Keratinocyte (primary cell): ENCODE data around the gene FNDC3A.

Source experiments
- CTCF ChIP-seq, 3 experiments: IDR thresholded peaks in 1 of 3; conservative IDR thresholded peaks in 1 of 3; optimal IDR thresholded peaks in 1 of 3; 2 replicates in 2 of 3; 3 replicates in 1 of 3; pipeline versions ENCODE3 to v1.5.1; 2011; ENCODE audit warnings: low read length in 3 of 3, mild to moderate bottlenecking in 3 of 3, moderate library complexity in 2 of 3, control low read depth in 1 of 3, inconsistent platforms in 1 of 3; ENCODE audit not compliant: insufficient read depth in 2 of 3; ENCODE audit errors: extremely low read depth in 1 of 3
- EZH2 ChIP-seq: IDR thresholded peaks from one replicate; pipeline ENCODE4 v1.6.1; 2012; ENCODE audit warnings: inconsistent platforms, mild to moderate bottlenecking, low read length, moderate library complexity

- TF ChIP-seq CTCF (optimal IDR thresholded peaks at IDR 0.05 in 1 of 3, IDR thresholded peaks at IDR 0.05 in 1 of 3, conservative IDR thresholded peaks at IDR 0.05 in 1 of 3; ENCODE audit: extremely low read depth in 1 of 3, insufficient read depth in 2 of 3, low read length in 3 of 3) (no peak), EZH2 (no peak)
Observed at GRCh38 chr13:48977973-48978372, 2.3 kb downstream of the FNDC3A start.
